ENCODE results near the gene SHISA7. TPM values are rescaled to one million over a fixed set of nuclear protein-coding genes. Genes with fewer than 3 reads are reported as not detected.
A peak's percentile ranks its signal among the peaks of the same experiment; 100 is the strongest.

The SHISA7 gene
- total RNA-seq, 2 donors from 2014 or later, result not detected

GRCh38 chr19:55489711-55490477 lies 46.8 kb upstream of the SHISA7 start:
- H3K27me3 ChIP-seq, result no peaks in the 10 kb centered on the region
- DNase-seq (ENCODE audit: low spot score), result no peak
- no peaks in the 10 kb centered on the region for H3K9me3 ChIP-seq
- H3K27ac ChIP-seq, result no peak overlapping the region
- no peak overlapping the region for H3K4me3 ChIP-seq
- H3K36me3 ChIP-seq, result no peaks in the 10 kb centered on the region
- H3K4me1 ChIP-seq, result peaks cover 0 to 65% of the 10 kb centered on the region in 2 donors
- no peak for TF ChIP-seq CTCF (IDR thresholded peaks at IDR 0.05)

GRCh38 chr19:55488986-55489710 lies 46.0 kb upstream of the SHISA7 start:
- H3K4me1 ChIP-seq, result peaks cover 0 to 72% of the 10 kb centered on the region in 2 donors
- no peaks in the 10 kb centered on the region for H3K27me3 ChIP-seq
- no peaks in the 10 kb centered on the region for H3K36me3 ChIP-seq
- no peak for TF ChIP-seq CTCF (IDR thresholded peaks at IDR 0.05)
- H3K9me3 ChIP-seq, result no peaks in the 10 kb centered on the region
- peak overlapping the region; percentile 89 for H3K27ac ChIP-seq
- DNase-seq (ENCODE audit: low spot score), result no peak
- H3K4me3 ChIP-seq, result peak overlapping the region in 1 of 2 donors; percentile 4

- peak within 1 kb of the TSS in 1 of 2 donors; percentile 32 for H3K4me3 ChIP-seq
- H3K9me3 ChIP-seq, result no peaks in the 10 kb centered on the region
- peaks cover 0 to 72% of the 10 kb centered on the region in 2 donors for H3K4me1 ChIP-seq
- no peaks in the 10 kb centered on the region for H3K27me3 ChIP-seq
- peak within 1 kb of the TSS; percentile 89 for H3K27ac ChIP-seq
- no peak for TF ChIP-seq CTCF (IDR thresholded peaks at IDR 0.05)
- H3K36me3 ChIP-seq, result peaks cover 3% of the 10 kb centered on the region
- no peak for DNase-seq (ENCODE audit: low spot score)
These were observed 45.0 kb upstream of the SHISA7 start, which contains the start of gene SSC5D for GRCh38 chr19:55487924-55488687. Gene SSC5D (plus strand): TSS chr19:55488436. CDS start chr19:55488590, 154 bp downstream.

- peak overlapping the region in 1 of 2 donors; percentile 19 for H3K4me3 ChIP-seq
- H3K27me3 ChIP-seq, result no peaks in the 10 kb centered on the region
- H3K4me1 ChIP-seq, result peaks cover 0 to 65% of the 10 kb centered on the region in 2 donors
- DNase-seq (ENCODE audit: low spot score), result peak; percentile 86
- peak overlapping the region; percentile 89 for H3K27ac ChIP-seq
- peaks cover 11% of the 10 kb centered on the region for H3K36me3 ChIP-seq
- no peak for TF ChIP-seq CTCF (IDR thresholded peaks at IDR 0.05)
- H3K9me3 ChIP-seq, result no peaks in the 10 kb centered on the region
These were observed 44.1 kb upstream of the SHISA7 start for GRCh38 chr19:55486971-55487923.

All from right atrium auricular region (tissue), 2 donors.